ENCODE results near the gene NSFL1C.

- no peak for TF ChIP-seq POLR2AphosphoS5 (IDR thresholded peaks at IDR 0.05; ENCODE audit: low read depth, low read length)
- TF ChIP-seq POLR2A (IDR thresholded peaks at IDR 0.05; ENCODE audit: low read depth, low read length) = no peak
Observed at GRCh38 chr20:1440024-1440423, 26.6 kb downstream of the NSFL1C start.

All from GM12892 (cell line).